NOMO-1 (cell line): ENCODE results near the gene IARS1.

Source experiments
- DNase-seq, 2 experiments: peaks; one replicate each; lab custom pipeline; 2025; ENCODE audit not compliant: unreplicated experiment in 2 of 2; lab: John Stamatoyannopoulos, UW

The IARS1 gene

DNA sequence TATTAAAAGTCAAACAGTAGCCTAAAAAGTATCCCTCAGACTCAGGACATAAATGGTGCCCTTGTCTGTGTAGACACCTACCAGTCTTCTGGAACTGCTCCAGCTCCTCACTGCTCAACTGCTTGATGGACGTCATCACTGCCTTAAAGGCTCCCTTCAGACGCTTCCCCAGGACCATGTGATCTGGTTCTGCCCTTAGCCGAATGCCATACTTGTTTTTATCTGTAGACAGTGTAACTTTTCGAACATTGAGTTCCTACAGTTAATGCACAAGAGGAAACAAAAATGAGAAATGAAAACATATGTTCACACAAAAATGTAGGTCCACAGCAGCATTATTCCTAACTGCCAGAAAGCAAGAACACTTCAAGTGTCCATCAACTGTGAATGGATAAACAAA lies 46.2 kb downstream of the IARS1 start:
- no peak for DNase-seq

DNA sequence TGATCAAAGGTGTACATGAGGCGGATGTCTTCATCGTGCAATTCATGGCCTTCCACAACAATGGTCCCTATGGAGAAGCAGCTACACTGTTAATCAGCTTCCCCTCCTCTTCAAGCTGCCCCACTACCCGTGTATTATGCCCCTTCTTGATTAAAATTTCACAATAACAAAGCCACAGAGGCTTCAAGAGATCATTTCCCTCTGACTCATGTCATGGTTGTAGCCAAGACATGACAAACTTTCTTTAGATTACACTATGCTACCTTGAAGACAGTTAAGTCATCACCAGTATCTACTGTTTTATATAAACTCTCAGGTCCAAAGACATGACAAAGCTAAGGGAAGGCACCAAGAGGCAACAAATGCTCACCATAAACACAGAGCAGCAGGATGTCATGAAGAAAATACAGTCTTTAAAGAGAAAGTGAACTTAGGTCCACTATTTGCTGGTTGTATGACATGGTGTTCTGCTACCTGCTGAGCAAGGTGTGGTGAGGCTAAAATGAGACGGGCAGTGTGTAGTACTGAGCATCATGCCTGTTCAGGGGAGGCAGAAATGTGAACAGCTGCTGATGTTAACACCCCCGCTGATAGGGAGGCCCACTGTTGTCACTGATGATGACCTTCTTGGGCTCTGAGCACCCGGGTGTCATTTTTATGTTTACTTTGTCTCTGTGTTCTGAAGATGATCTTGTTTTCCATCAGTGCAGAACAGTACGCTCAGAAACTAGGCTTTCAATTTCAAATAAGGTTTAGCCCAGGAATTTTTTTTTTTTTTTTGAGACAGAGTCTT lies 48.3 kb downstream of the IARS1 start:
- no peak for DNase-seq
